Adrenal gland (tissue), 5 donors: ENCODE measurements around the gene GAR1.

Experiments
- CTCF ChIP-seq, 6 experiments: fragments of 450-650 bp in 4 of 6; fragments of 200-600 bp in 2 of 6; sonication (generic) in 1 of 6; IDR thresholded peaks; 1 replicate in 5 of 6; 2 replicates in 1 of 6; pipeline versions ENCODE4 v1.5.1 to v1.8.0; 2016 to 2021; ENCODE audit warnings: antibody characterized with exemption in 6 of 6, mild to moderate bottlenecking in 2 of 6, moderate library complexity in 1 of 6
- POLR2A ChIP-seq, 2 donors: fragments of 450-650 bp; IDR thresholded peaks; one replicate each; pipeline ENCODE4 v1.6.1; 2017; ENCODE audit warnings: antibody characterized with exemption in 2 of 2, mild to moderate bottlenecking in 2 of 2, moderate library complexity in 1 of 2
- donor health status: DM: no; HTN: no; CAD: no.

- TF ChIP-seq CTCF (IDR thresholded peaks at IDR 0.05) (no peak), POLR2A (IDR thresholded peaks at IDR 0.05) (no peak)
Observed at GRCh38 chr4:109810552-109811387, 4.8 kb upstream of the GAR1 start.
